Ovary (tissue), 10 donors: Measurements from ENCODE around the gene CELF6. TPM values are rescaled to one million over a fixed set of nuclear protein-coding genes. Genes with fewer than 3 reads are reported as not detected.

ENCODE experiments used
- DNase-seq, 5 donors: peaks; one replicate each; pipeline ENCODE4 v3.0.0-alpha.2; 2019 to 2020
- H3K27ac ChIP-seq, 2 donors: fragments of 200-600 bp; one replicate each; pipeline versions ENCODE4 v1.5.1 to v1.8.0; 2019 to 2022
- H3K27me3 ChIP-seq: fragments of 200-600 bp; one replicate; pipeline ENCODE4 v1.8.0; 2022
- H3K36me3 ChIP-seq: fragments of 200-600 bp; sonication (generic); one replicate; pipeline ENCODE4 v1.5.1; 2019
- H3K4me1 ChIP-seq: one replicate; pipeline ENCODE4 v1.8.1; 2013; ENCODE audit warnings: mild to moderate bottlenecking, moderate library complexity; ENCODE audit not compliant: insufficient read depth
- H3K4me3 ChIP-seq: fragments of 200-600 bp; sonication (generic); one replicate; pipeline ENCODE4 v1.5.1; 2017
- H3K9me3 ChIP-seq, 2 donors: fragments of 200-600 bp in 1 of 2; sonication (generic) in 1 of 2; one replicate each; pipeline versions ENCODE4 v1.5.1 to v1.8.1; 2013 to 2019; ENCODE audit warnings: mild to moderate bottlenecking in 1 of 2, moderate library complexity in 1 of 2
- EP300 ChIP-seq: sonication (generic); formaldehyde crosslinking; IDR thresholded peaks from one replicate; pipeline ENCODE4 v1.6.1; 2017; ENCODE audit warnings: antibody characterized with exemption
- POLR2A ChIP-seq: fragments of 450-650 bp; IDR thresholded peaks from one replicate; pipeline ENCODE4 v1.6.1; 2017; ENCODE audit warnings: antibody characterized with exemption, mild to moderate bottlenecking, moderate library complexity
- WGBS, 3 donors: extraction: QIAGEN DNeasy Blood & Tissue Kit in 1 of 3; methylation state at CpG; one replicate each; pipeline versions ENCODE4 v1.1.5 to v1.1.7; 2013 to 2017; 5-methylcytosine and 5-hydroxymethylcytosine counted together
- intact Hi-C, 4 donors: fragments of 100-400 bp; cut with DNase I; formaldehyde crosslinking; loops; one replicate each; pipeline versions ENCODE4 v1.11.0 to v1.15.1; 2022 to 2023
- long read RNA-seq, 3 donors: library from polyadenylated mRNA in 2 of 3; unstranded in 2 of 3; transcript quantifications; one replicate each; pipeline ENCODE4 v2.0.0 and lab custom pipeline, GENCODE V29; 2021 to 2026
- polyA plus RNA-seq, 2 donors: library from polyadenylated mRNA; stranded (reverse); fragments of 200-250 nt in 1 of 2; fragments of 350-450 nt in 1 of 2; fragmentation: Illumina TruSeq in 1 of 2; extraction: RNeasy Lipid Tissue Mini Kit (QIAGEN cat#74804) in 1 of 2; gene quantifications; one replicate each; pipeline ENCODE4 v1.2.3, GENCODE V29; 2013 to 2014
- total RNA-seq, 7 donors: library from RNA; depleted of rRNA in 2 of 7; stranded (reverse); fragments of >200 nt in 2 of 7; fragmentation: NEBNext Ultra II Directional in 3 of 7; extraction: Animal tissue kit (Norgen Biotek cat#: 25700) in 3 of 7; gene quantifications; one replicate each; pipeline versions ENCODE4 v1.1.0 to v1.2.4, GENCODE V29; 2016 to 2023
- TF ChIP-seq, protein P1 (sequence below), 3 donors: fragments of 450-650 bp in 2 of 3; fragments of 200-600 bp in 1 of 3; IDR thresholded peaks; one replicate each; pipeline versions ENCODE4 v1.5.1 to v1.8.0; 2016 to 2022; ENCODE audit warnings: antibody characterized with exemption in 3 of 3, mild to moderate bottlenecking in 1 of 3
- donor health status: DM: no; HTN: no; CAD: no; lungs with moderate emphysema.
- donor health status: DM: no; HTN: no; CAD: no.
- donor health status: Bipolar disorder and iron deficiency.
- donor health status: DM: yes; HTN: yes; CAD: no.
- donor health status: DM: no; HTN: no; CAD: no.
- donor health status: DM: yes; HTN: yes; CAD: no.

CELF6 gene
- 1 to 10 TPM; 3.4 to 8.5 (median 4.7) TPM for total RNA-seq
- 1 to 10 TPM; 3.2 to 7.1 TPM for polyA plus RNA-seq
- long read RNA-seq, donor 1, partial matches to known transcripts: 1 of 3 reads
- long read RNA-seq, donor 1, other reads (novel, unspliced or antisense): 1 of 3 reads
- long read RNA-seq, donor 2: 0 reads
- long read RNA-seq, donor 3, partial matches to known transcripts: 0 of 3 reads
- long read RNA-seq, donor 3, other reads (novel, unspliced or antisense): 3 of 3 reads

GRCh38 chr15:72319985-72320671 is at the start of gene CELF6:
Gene CELF6, minus strand, starts transcription at chr15:72320157. Its CDS starts 283 bp downstream, at chr15:72319874.
- no peaks in the 10 kb centered on the region for H3K9me3 ChIP-seq
- H3K4me1 ChIP-seq: peaks cover 8% of the 10 kb centered on the region
- peak; percentile 78 to 90 (median 85) for DNase-seq
- H3K27ac ChIP-seq: peak within 1 kb of the TSS in 1 of 2 donors; percentile 41
- TF ChIP-seq, protein P1, sequence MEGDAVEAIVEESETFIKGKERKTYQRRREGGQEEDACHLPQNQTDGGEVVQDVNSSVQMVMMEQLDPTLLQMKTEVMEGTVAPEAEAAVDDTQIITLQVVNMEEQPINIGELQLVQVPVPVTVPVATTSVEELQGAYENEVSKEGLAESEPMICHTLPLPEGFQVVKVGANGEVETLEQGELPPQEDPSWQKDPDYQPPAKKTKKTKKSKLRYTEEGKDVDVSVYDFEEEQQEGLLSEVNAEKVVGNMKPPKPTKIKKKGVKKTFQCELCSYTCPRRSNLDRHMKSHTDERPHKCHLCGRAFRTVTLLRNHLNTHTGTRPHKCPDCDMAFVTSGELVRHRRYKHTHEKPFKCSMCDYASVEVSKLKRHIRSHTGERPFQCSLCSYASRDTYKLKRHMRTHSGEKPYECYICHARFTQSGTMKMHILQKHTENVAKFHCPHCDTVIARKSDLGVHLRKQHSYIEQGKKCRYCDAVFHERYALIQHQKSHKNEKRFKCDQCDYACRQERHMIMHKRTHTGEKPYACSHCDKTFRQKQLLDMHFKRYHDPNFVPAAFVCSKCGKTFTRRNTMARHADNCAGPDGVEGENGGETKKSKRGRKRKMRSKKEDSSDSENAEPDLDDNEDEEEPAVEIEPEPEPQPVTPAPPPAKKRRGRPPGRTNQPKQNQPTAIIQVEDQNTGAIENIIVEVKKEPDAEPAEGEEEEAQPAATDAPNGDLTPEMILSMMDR (IDR thresholded peaks at IDR 0.05): no peak
- TF ChIP-seq POLR2A (no peak), EP300 (no peak)
- H3K36me3 ChIP-seq: no peaks in the 10 kb centered on the region
- no peaks in the 10 kb centered on the region for H3K27me3 ChIP-seq
- intact Hi-C loops: no loop called here
- H3K4me3 ChIP-seq: peak within 1 kb of the TSS; percentile 36
- WGBS, 3 donors: 0 to 1% (median 1%) methylated on average over 46 to 57 of the region's 58 CpGs

- Histone ChIP-seq H3K27ac (no peak overlapping the region), H3K27me3 (no peaks in the 10 kb centered on the region), H3K9me3 (no peaks in the 10 kb centered on the region), H3K4me1 (no peaks in the 10 kb centered on the region), H3K4me3 (no peak overlapping the region), H3K36me3 (no peaks in the 10 kb centered on the region)
- no peak for DNase-seq
- intact Hi-C loops: no loop called here
- WGBS, 3 donors: 90 to 96% (median 91%) methylated on average over 2 of the region's 2 CpGs
- no peak for TF ChIP-seq EP300
- TF ChIP-seq, protein P1 (IDR thresholded peaks at IDR 0.05): no peak
- TF ChIP-seq POLR2A: no peak
These were observed 48.9 kb upstream of the CELF6 start for GRCh38 chr15:72368899-72369298.

DNA sequence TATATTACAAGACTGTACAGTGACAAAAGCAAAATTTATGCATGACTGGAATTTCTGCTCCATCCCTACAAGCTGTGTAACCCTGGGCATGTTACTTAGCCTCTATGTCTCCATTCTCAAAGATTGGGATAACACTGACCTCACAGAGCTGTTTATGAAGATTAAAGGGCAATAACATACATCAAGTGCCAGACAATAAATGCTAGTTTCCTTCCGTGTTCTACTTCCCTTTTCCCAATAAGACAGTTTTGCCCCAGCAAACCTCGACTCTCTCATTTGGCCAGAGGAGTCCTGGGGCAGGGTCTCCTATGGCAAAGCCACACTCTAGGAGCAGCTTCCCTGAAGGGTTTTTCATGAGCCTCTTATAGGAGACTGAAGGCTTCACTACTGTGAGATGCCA is 48.4 kb upstream of the CELF6 start:
- Histone ChIP-seq H3K27me3 (no peaks in the 10 kb centered on the region), H3K9me3 (no peaks in the 10 kb centered on the region), H3K4me1 (no peaks in the 10 kb centered on the region), H3K27ac (no peak overlapping the region), H3K4me3 (no peak overlapping the region), H3K36me3 (no peaks in the 10 kb centered on the region)
- no peak for DNase-seq
- TF ChIP-seq, protein P1 (IDR thresholded peaks at IDR 0.05): no peak
- no peak for TF ChIP-seq POLR2A
- no peak for TF ChIP-seq EP300
- WGBS, 3 donors: 86 to 93% (median 90%) methylated on average over 2 of the region's 2 CpGs
- intact Hi-C loops: no loop called here

- intact Hi-C loops: no loop called here
- Histone ChIP-seq H3K4me3 (no peak overlapping the region), H3K27ac (no peak overlapping the region), H3K9me3 (no peaks in the 10 kb centered on the region), H3K27me3 (no peaks in the 10 kb centered on the region), H3K4me1 (no peaks in the 10 kb centered on the region), H3K36me3 (no peaks in the 10 kb centered on the region)
- TF ChIP-seq EP300 (no peak), POLR2A (no peak)
- TF ChIP-seq, protein P1 (IDR thresholded peaks at IDR 0.05): no peak
- WGBS, 3 donors: 94 to 98% (median 96%) methylated on average over 1 of the region's 1 CpG
- no peak for DNase-seq
These were observed 45.9 kb upstream of the CELF6 start for GRCh38 chr15:72365844-72366243.
